AG04449 (cell line): ENCODE data around the gene CDK1.

Source experiments
- CTCF ChIA-PET: fragments of 350-600 bp; formaldehyde crosslinking; extraction: SDS; loops from one replicate; lab custom pipeline; 2021; ENCODE audit warnings: antibody characterized with exemption; lab: Yijun Ruan, JAX
- POLR2A ChIA-PET: fragments of 400-600, 350-600 bp; formaldehyde crosslinking; extraction: SDS; loops from one replicate; lab custom pipeline; 2020; ENCODE audit warnings: antibody characterized with exemption, inconsistent platforms; lab: Yijun Ruan, JAX
- DNase-seq: peaks from one replicate; pipeline ENCODE4 v3.0.0-alpha.2; 2010; ENCODE audit warnings: low read depth, low spot score
- H3K4me3 ChIP-seq: 2 replicates; pipeline ENCODE4 v1.5.1; 2011; ENCODE audit warnings: low read depth, mild to moderate bottlenecking, control low read depth, low read length
- TF ChIP-seq, protein P1 (sequence below): IDR thresholded peaks from one replicate; pipeline ENCODE4 v1.5.1; 2011; ENCODE audit warnings: mild to moderate bottlenecking, moderate library complexity, low read length, control low read depth, inconsistent platforms; ENCODE audit not compliant: insufficient read depth; ENCODE audit errors: missing control alignments

CDK1 gene

DNA sequence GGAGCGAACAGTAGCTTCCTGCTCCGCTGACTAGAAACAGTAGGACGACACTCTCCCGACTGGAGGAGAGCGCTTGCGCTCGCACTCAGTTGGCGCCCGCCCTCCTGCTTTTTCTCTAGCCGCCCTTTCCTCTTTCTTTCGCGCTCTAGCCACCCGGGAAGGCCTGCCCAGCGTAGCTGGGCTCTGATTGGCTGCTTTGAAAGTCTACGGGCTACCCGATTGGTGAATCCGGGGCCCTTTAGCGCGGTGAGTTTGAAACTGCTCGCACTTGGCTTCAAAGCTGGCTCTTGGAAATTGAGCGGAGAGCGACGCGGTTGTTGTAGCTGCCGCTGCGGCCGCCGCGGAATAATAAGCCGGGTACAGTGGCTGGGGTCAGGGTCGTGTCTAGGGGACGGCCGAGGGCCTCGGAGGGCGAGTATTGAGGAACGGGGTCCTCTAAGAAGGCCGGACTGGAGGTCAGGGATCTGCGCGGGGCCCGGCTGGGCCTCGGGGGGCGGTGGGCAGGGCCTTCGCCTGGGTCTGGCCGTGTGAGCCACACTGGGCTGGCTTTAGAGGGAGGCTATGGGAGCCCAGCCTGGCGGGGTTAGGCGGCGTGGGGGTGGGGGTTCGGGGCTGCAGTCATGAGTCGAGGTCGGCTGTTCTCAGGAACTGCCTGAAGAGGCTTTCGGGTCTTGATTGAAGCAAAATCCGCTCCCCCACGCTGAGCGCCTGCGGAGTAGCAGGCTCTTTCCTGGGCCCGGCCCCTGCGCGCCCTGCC lies at the start of gene CDK1:
Gene CDK1 (plus strand): TSS at position 265 of the 757 bp plus-strand sequence. CDS start 1,688 bp downstream, outside the sequence.
- POLR2A ChIA-PET: no interaction called here
- peak within 1 kb of the TSS; percentile 76 for H3K4me3 ChIP-seq
- peak; percentile 94 for DNase-seq
- TF ChIP-seq, protein P1, sequence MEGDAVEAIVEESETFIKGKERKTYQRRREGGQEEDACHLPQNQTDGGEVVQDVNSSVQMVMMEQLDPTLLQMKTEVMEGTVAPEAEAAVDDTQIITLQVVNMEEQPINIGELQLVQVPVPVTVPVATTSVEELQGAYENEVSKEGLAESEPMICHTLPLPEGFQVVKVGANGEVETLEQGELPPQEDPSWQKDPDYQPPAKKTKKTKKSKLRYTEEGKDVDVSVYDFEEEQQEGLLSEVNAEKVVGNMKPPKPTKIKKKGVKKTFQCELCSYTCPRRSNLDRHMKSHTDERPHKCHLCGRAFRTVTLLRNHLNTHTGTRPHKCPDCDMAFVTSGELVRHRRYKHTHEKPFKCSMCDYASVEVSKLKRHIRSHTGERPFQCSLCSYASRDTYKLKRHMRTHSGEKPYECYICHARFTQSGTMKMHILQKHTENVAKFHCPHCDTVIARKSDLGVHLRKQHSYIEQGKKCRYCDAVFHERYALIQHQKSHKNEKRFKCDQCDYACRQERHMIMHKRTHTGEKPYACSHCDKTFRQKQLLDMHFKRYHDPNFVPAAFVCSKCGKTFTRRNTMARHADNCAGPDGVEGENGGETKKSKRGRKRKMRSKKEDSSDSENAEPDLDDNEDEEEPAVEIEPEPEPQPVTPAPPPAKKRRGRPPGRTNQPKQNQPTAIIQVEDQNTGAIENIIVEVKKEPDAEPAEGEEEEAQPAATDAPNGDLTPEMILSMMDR: no peak
- CTCF ChIA-PET: interaction anchor here (0.8 to 2.1 kb wide), 5 partner anchors 9 to 132 kb away, joined by 3 to 12 read pairs (median 3); no protein-coding TSS in a partner anchor

DNA sequence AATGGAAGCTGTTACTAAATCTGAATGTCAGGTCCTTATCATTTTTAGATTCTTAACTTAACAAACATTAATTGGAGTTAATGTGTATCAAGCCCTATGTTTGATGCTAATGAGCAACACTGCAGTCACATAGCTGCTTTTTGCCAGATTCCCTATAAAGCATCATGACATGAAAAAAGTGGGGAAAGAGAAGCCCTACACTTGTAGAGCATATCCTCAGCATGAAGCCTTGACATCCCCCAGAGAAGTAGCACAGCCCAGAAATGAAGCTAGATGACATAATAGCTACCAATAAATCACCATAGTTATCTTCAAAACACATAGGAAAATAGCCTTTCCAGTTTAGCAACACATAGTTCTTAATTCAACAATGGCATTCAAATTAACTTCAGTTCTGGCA lies 49.2 kb upstream of the CDK1 start:
- TF ChIP-seq, protein P1: no peak
- POLR2A ChIA-PET: no interaction called here
- H3K4me3 ChIP-seq: no peak overlapping the region
- CTCF ChIA-PET: no interaction called here
- no peak for DNase-seq

DNA sequence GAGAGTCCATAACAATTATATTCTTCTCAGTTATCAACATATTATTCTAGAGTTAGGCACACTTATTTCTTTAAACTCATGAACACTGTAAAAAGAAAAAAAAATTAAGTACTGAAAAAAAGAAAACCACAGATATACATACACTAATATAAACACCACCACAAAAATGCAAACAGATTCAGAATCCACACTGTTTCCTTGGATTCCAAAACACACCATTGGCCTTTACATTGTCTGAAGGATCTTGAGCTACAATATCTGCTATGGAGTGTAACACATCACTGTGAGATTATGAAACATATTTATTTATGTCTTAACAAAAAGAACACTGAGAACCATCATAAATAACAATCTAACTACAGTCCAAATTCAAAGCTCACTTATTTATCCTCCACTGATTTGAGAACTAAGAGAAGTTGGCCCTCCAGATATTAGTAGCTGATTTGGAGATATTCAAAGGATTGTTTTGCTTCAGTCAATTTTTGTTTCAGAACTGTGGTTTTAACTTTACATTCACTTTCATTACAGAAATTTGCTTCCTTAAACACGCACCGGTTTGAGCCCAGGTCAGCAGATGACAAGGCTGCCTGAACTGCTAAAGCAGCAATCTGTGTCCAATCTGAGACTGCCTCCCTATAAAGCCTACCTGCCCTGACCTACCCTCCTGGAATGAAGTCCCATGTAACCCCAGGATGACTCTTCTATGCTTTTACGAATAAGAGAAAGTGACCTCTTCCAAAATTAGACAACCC lies 47.0 kb upstream of the CDK1 start:
- TF ChIP-seq, protein P1: no peak
- DNase-seq: no peak
- POLR2A ChIA-PET: no interaction called here
- H3K4me3 ChIP-seq: no peak overlapping the region
- CTCF ChIA-PET: no interaction called here

DNA sequence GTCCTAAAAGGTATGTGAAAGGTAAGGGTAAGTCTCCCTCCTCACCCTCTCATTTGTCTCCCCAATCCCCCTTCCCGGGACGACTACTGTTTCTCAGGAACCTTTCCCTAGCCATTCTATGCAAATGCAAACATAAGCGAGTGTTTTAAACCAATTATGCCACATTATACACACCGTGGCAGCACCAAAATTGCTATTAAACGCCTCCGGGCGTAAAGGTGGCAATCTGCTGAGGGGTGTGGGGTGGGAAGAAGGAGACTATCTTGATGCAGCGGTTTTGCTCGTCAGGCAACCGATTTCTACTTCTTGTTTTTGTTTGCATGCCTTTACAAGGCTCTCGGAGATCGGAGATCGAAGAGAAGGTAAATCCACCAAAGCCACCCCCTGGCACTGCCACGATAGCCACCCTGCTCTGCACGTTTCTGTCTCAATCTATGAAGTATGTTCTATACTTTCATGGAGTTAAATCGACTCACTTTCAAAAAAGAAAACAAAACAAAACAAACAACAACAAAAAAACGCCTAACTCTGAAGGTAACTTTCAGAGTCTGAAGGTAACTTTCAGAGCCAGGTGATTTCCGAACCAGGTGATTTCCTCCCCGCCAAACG lies 46.0 kb upstream of the CDK1 start:
- DNase-seq: no peak
- ChIA-PET POLR2A (no interaction called here), CTCF (no interaction called here)
- TF ChIP-seq, protein P1: no peak
- peak overlapping the region; percentile 50 for H3K4me3 ChIP-seq

DNA sequence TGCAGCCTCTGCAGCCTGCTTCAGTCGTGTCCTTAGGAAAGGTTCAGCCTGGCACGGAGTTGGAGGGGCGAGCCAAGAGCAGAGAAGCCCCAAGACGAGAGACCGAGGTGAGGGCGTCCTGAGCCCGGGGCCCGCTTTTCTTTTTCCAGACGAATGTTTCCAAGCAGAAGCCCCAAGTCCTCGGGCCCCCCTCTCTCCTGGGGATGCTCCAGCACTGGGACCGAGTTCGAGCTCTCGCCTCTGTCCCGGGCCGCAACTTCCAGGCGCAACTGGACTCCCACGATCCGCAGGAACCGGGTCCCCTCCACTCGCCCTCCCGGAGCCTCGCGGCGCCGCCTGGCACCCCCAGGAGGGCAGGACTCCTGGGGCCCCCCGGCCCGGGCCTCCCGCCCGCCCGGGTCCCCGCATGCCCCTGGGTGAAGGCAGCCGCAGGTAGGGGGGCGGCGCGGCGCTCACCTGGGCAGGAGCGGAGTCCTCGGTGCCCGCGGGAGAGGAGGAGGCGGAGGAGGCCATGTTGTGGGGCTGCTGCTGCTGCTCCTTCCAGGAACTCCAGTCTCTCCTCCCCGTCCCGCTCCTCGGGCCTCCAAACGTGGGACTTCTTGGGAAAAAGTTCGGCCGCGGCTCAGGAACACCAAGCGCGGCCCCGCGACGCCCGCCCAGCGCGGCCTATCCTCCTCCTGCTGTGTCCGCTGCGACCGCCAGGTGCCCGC lies 45.3 kb upstream of the CDK1 start:
- CTCF ChIA-PET: interaction anchor here (1.2 kb wide), 1 partner anchor 36 kb away, joined by 3 read pairs; no protein-coding TSS in a partner anchor
- POLR2A ChIA-PET: no interaction called here
- peak overlapping the region; percentile 50 for H3K4me3 ChIP-seq
- no peak for DNase-seq
- TF ChIP-seq, protein P1: no peak
